Measurements from ENCODE around the gene EFCAB12. TPM values are rescaled to one million over a fixed set of nuclear protein-coding genes. Genes with fewer than 3 reads are reported as not detected.

EFCAB12 gene
- total and polyA plus RNA-seq, 2 of the 13 experiments (the other 11 are each of a cell fraction or from before 2014, with no cell fraction given) = 0.31 to 2.4 TPM

DNA sequence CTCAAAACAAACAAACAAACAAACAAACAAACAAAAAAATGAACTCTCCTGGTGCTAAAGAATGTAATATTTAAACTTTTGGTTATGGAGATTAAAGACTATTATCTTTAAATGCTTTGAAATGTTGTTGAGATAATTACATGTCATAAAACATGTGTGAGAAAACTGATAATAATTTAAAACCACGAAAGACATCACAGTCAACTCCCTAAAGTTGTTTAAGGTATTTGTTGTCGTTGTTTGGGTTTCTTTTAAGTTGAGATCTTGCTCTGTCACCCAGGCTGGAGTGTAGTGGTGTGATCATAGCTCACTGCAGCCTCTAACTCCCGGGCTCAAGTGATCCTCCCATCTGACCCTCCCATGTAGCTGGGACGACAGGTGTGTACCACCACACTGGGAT is 12.0 kb downstream of the EFCAB12 start (continued):
- TF ChIP-seq, protein P1, sequence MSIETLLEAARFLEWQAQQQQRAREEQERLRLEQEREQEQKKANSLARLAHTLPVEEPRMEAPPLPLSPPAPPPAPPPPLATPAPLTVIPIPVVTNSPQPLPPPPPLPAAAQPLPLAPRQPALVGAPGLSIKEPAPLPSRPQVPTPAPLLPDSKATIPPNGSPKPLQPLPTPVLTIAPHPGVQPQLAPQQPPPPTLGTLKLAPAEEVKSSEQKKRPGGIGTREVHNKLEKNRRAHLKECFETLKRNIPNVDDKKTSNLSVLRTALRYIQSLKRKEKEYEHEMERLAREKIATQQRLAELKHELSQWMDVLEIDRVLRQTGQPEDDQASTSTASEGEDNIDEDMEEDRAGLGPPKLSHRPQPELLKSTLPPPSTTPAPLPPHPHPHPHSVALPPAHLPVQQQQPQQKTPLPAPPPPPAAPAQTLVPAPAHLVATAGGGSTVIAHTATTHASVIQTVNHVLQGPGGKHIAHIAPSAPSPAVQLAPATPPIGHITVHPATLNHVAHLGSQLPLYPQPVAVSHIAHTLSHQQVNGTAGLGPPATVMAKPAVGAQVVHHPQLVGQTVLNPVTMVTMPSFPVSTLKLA (IDR thresholded peaks at IDR 0.05) = no peak
- TF ChIP-seq ZNF224 (CRISPR knock-in tag; IDR thresholded peaks at IDR 0.05) = no peak
- TF ChIP-seq ZNF816 (CRISPR knock-in tag; IDR thresholded peaks at IDR 0.05; ENCODE audit: borderline replicate concordance) = no peak
- no peak for TF ChIP-seq PITX1 (CRISPR knock-in tag; IDR thresholded peaks at IDR 0.05)
- TF ChIP-seq, protein P2, sequence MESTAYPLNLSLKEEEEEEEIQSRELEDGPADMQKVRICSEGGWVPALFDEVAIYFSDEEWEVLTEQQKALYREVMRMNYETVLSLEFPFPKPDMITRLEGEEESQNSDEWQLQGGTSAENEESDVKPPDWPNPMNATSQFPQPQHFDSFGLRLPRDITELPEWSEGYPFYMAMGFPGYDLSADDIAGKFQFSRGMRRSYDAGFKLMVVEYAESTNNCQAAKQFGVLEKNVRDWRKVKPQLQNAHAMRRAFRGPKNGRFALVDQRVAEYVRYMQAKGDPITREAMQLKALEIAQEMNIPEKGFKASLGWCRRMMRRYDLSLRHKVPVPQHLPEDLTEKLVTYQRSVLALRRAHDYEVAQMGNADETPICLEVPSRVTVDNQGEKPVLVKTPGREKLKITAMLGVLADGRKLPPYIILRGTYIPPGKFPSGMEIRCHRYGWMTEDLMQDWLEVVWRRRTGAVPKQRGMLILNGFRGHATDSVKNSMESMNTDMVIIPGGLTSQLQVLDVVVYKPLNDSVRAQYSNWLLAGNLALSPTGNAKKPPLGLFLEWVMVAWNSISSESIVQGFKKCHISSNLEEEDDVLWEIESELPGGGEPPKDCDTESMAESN (CRISPR knock-in tag; conservative IDR thresholded peaks at IDR 0.05) = no peak
- TF ChIP-seq, protein P3, sequence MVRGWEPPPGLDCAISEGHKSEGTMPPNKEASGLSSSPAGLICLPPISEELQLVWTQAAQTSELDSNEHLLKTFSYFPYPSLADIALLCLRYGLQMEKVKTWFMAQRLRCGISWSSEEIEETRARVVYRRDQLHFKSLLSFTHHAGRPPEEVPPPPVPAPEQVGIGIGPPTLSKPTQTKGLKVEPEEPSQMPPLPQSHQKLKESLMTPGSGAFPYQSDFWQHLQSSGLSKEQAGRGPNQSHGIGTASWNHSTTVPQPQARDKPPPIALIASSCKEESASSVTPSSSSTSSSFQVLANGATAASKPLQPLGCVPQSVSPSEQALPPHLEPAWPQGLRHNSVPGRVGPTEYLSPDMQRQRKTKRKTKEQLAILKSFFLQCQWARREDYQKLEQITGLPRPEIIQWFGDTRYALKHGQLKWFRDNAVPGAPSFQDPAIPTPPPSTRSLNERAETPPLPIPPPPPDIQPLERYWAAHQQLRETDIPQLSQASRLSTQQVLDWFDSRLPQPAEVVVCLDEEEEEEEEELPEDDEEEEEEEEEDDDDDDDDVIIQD (CRISPR knock-in tag; IDR thresholded peaks at IDR 0.05; ENCODE audit: low read depth) = no peak
- TF ChIP-seq MTA3 (CRISPR knock-in tag; IDR thresholded peaks at IDR 0.05) = no peak
- TF ChIP-seq ZBTB1 (CRISPR knock-in tag; IDR thresholded peaks at IDR 0.05; ENCODE audit: borderline replicate concordance) = no peak
- no peak for TF ChIP-seq BRD4 (CRISPR knock-in tag; IDR thresholded peaks at IDR 0.05)
- TF ChIP-seq, protein P4, sequence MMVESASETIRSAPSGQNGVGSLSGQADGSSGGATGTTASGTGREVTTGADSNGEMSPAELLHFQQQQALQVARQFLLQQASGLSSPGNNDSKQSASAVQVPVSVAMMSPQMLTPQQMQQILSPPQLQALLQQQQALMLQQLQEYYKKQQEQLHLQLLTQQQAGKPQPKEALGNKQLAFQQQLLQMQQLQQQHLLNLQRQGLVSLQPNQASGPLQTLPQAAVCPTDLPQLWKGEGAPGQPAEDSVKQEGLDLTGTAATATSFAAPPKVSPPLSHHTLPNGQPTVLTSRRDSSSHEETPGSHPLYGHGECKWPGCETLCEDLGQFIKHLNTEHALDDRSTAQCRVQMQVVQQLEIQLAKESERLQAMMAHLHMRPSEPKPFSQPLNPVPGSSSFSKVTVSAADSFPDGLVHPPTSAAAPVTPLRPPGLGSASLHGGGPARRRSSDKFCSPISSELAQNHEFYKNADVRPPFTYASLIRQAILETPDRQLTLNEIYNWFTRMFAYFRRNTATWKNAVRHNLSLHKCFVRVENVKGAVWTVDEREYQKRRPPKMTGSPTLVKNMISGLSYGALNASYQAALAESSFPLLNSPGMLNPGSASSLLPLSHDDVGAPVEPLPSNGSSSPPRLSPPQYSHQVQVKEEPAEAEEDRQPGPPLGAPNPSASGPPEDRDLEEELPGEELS (CRISPR knock-in tag; IDR thresholded peaks at IDR 0.05) = no peak

All from HepG2 (cell line).